Osteocyte (in vitro differentiated cells): ENCODE measurements around the gene MEIS3. TPM values are rescaled to one million over a fixed set of nuclear protein-coding genes. Genes with fewer than 3 reads are reported as not detected.
"Not testable (repeated sequence)": the region's sequence is repeated elsewhere in the genome, so short reads cannot be mapped to it uniquely, and the experiment has no call there.

Experiments used
- DNase-seq: peaks from one replicate; pipeline ENCODE4 v3.0.0; 2021; ENCODE audit warnings: mixed read lengths; ENCODE audit not compliant: unreplicated experiment; ENCODE audit errors: extremely low spot score
- H3K27ac Mint-ChIP-seq: one replicate; pipeline ENCODE4 v1.8.0; 2021; ENCODE audit warnings: mild to moderate bottlenecking, mixed read lengths; ENCODE audit not compliant: unreplicated experiment
- H3K27me3 Mint-ChIP-seq: one replicate; pipeline ENCODE4 v1.8.0; 2021; ENCODE audit warnings: mixed read lengths; ENCODE audit not compliant: unreplicated experiment
- H3K36me3 Mint-ChIP-seq: one replicate; pipeline ENCODE4 v1.8.0; 2021; ENCODE audit warnings: mixed read lengths; ENCODE audit not compliant: unreplicated experiment
- H3K4me1 Mint-ChIP-seq: one replicate; pipeline ENCODE4 v1.8.0; 2021; ENCODE audit warnings: mixed read lengths; ENCODE audit not compliant: unreplicated experiment
- H3K4me3 Mint-ChIP-seq: one replicate; pipeline ENCODE4 v1.8.0; 2021; ENCODE audit warnings: mild to moderate bottlenecking, moderate library complexity, mixed read lengths; ENCODE audit not compliant: unreplicated experiment
- H3K9me3 Mint-ChIP-seq: one replicate; pipeline ENCODE4 v1.8.0; 2021; ENCODE audit warnings: mixed read lengths; ENCODE audit not compliant: unreplicated experiment
- total RNA-seq: library from RNA; stranded (reverse); gene quantifications from 2 replicates; pipeline ENCODE4 v1.2.1, GENCODE V29; 2021
- TF ChIP-seq, protein P1 (sequence below): fragments of 200-600 bp; sonication (generic); IDR thresholded peaks from 2 replicates; pipeline ENCODE4 v1.5.0; 2021; ENCODE audit warnings: antibody characterized with exemption, mild to moderate bottlenecking, moderate library complexity

MEIS3 gene
- total RNA-seq, 1 donor from 2014 or later, result 99.0 TPM

GRCh38 chr19:47416643-47416985, 2.7 kb downstream of the MEIS3 start:
- TF ChIP-seq, protein P1, sequence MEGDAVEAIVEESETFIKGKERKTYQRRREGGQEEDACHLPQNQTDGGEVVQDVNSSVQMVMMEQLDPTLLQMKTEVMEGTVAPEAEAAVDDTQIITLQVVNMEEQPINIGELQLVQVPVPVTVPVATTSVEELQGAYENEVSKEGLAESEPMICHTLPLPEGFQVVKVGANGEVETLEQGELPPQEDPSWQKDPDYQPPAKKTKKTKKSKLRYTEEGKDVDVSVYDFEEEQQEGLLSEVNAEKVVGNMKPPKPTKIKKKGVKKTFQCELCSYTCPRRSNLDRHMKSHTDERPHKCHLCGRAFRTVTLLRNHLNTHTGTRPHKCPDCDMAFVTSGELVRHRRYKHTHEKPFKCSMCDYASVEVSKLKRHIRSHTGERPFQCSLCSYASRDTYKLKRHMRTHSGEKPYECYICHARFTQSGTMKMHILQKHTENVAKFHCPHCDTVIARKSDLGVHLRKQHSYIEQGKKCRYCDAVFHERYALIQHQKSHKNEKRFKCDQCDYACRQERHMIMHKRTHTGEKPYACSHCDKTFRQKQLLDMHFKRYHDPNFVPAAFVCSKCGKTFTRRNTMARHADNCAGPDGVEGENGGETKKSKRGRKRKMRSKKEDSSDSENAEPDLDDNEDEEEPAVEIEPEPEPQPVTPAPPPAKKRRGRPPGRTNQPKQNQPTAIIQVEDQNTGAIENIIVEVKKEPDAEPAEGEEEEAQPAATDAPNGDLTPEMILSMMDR, result no peak
- H3K4me3 Mint-ChIP-seq, result no peak overlapping the region
- H3K27ac Mint-ChIP-seq, result no peak overlapping the region
- peaks cover 13% of the 10 kb centered on the region for H3K27me3 Mint-ChIP-seq
- no peak for DNase-seq
- H3K4me1 Mint-ChIP-seq, result peaks cover 31% of the 10 kb centered on the region
- peaks cover 16% of the 10 kb centered on the region for H3K36me3 Mint-ChIP-seq
- no peaks in the 10 kb centered on the region for H3K9me3 Mint-ChIP-seq

GRCh38 chr19:47415953-47416642, 3.2 kb downstream of the MEIS3 start:
- DNase-seq, result no peak
- TF ChIP-seq, protein P1, result no peak
- peaks cover 16% of the 10 kb centered on the region for H3K36me3 Mint-ChIP-seq
- H3K4me1 Mint-ChIP-seq, result peaks cover 26% of the 10 kb centered on the region
- no peak overlapping the region for H3K4me3 Mint-ChIP-seq
- no peaks in the 10 kb centered on the region for H3K9me3 Mint-ChIP-seq
- peaks cover 8% of the 10 kb centered on the region for H3K27me3 Mint-ChIP-seq
- no peak overlapping the region for H3K27ac Mint-ChIP-seq

DNA sequence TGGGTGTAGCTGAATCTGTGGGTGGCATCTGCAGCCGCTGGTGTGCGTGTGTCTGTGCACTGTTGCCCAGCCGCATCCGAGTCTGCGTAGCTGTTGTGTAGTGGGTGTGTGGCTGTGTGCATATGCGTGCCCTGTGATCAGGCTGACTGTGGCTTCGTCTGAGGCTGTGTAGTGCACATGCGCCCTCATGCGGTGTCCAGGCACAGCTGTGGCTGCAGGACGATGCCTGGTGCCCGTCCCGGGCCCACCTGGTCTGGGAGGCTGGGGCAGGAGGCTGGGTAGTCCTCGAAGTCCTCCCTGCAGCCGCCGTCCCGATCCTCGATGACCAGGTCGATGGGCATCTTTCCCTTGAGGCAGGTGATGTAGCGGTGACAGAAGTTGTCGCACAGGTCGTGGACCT, 4.9 kb downstream of the MEIS3 start:
- Mint-ChIP-seq H3K27me3 (no peaks in the 10 kb centered on the region), H3K4me1 (peaks cover 19% of the 10 kb centered on the region), H3K4me3 (no peak overlapping the region)

DNA sequence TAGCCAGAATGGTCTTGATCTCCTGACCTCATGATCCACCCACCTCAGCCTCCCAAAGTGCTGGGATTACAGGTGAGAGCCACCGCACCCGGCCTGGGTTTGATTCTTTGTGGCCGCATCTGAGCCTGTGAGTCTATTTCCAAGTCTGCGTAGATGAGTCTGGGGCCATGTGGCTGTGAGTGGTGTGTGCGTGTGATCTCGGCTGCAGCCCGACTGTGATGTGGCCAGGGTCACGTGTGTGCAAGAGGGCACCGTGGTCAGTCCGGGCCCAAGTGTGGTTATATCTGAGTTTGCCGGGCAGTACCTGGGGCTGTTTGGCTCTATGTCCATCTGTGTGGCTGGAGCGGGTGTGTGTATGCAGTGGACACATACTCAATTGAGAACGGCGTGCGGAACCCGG, 5.4 kb downstream of the MEIS3 start:
- TF ChIP-seq, protein P1, result no peak
- H3K4me3 Mint-ChIP-seq, result no peak overlapping the region
- peaks cover 20% of the 10 kb centered on the region for H3K36me3 Mint-ChIP-seq
- H3K27me3 Mint-ChIP-seq, result no peaks in the 10 kb centered on the region
- H3K9me3 Mint-ChIP-seq, result no peaks in the 10 kb centered on the region
- DNase-seq, result no peak
- peaks cover 19% of the 10 kb centered on the region for H3K4me1 Mint-ChIP-seq
- no peak overlapping the region for H3K27ac Mint-ChIP-seq

More for the DNA sequence above, 4.9 kb downstream of the MEIS3 start:
- H3K9me3 Mint-ChIP-seq, result no peaks in the 10 kb centered on the region
- peaks cover 16% of the 10 kb centered on the region for H3K36me3 Mint-ChIP-seq
- TF ChIP-seq, protein P1, result no peak
- DNase-seq, result no peak
- no peak overlapping the region for H3K27ac Mint-ChIP-seq

DNA sequence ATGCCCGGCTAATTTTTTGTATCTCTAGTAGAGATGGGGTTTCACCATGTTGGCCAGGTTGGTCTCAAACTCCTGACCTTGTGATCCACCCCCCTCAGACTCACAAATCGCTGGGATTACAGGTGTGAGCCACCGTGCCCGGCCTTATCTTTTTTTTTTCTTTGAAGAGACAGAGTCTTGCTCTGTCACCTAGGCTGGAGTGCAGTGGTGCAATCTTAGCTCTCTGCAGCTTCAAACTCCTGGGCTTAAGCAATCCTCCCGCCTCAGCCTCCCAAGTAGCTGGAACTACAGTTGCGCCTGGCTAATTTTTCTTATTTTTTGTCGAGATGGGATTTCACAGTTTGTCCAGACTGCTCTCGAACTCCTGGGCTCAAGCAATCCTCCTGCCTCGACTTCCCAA, 7.6 kb downstream of the MEIS3 start:
- not testable (repeated sequence) for H3K4me1 Mint-ChIP-seq, H3K27me3 Mint-ChIP-seq, H3K4me3 Mint-ChIP-seq, H3K27ac Mint-ChIP-seq, DNase-seq, H3K9me3 Mint-ChIP-seq
- H3K36me3 Mint-ChIP-seq, result peaks cover 29% of the 10 kb centered on the region
